Smooth muscle cell (in vitro differentiated cells): ENCODE measurements around the gene LAMB4. TPM values are rescaled to one million over a fixed set of nuclear protein-coding genes. Genes with fewer than 3 reads are reported as not detected.
A peak's percentile ranks its signal among the peaks of the same experiment; 100 is the strongest.

Experiments
- DNase-seq: peaks from one replicate; lab custom pipeline; 2025; ENCODE audit not compliant: unreplicated experiment; lab: John Stamatoyannopoulos, UW
- H2AFZ ChIP-seq: fragments of 200-600 bp; sonication (generic); 2 replicates; pipeline ENCODE4 v1.6.0; 2016; ENCODE audit warnings: antibody characterized with exemption, low read depth, mild to moderate bottlenecking
- H3F3A ChIP-seq: fragments of 200-600 bp; sonication (generic); 2 replicates; pipeline ENCODE4 v1.6.0; 2017; ENCODE audit warnings: antibody characterized with exemption, low read depth
- H3K27ac ChIP-seq: fragments of 200-600 bp; sonication (generic); 2 replicates; pipeline ENCODE4 v1.5.1; 2016; ENCODE audit warnings: low read depth, mild to moderate bottlenecking
- H3K27me3 ChIP-seq: fragments of 200-600 bp; sonication (generic); 2 replicates; pipeline ENCODE4 v1.6.1; 2016; ENCODE audit warnings: low read depth, mild to moderate bottlenecking
- H3K36me3 ChIP-seq: fragments of 200-600 bp; sonication (generic); 2 replicates; pipeline ENCODE4 v1.5.1; 2016; ENCODE audit warnings: low read depth
- H3K4me1 ChIP-seq: fragments of 200-600 bp; sonication (generic); 2 replicates; pipeline ENCODE4 v1.5.1; 2016; ENCODE audit warnings: low read depth
- H3K4me2 ChIP-seq: fragments of 200-600 bp; sonication (generic); 2 replicates; pipeline ENCODE4 v1.6.0; 2016; ENCODE audit warnings: mild to moderate bottlenecking
- H3K4me3 ChIP-seq: fragments of 200-600 bp; sonication (generic); 2 replicates; pipeline ENCODE4 v1.5.1; 2016; ENCODE audit warnings: mild to moderate bottlenecking
- H3K79me2 ChIP-seq: fragments of 200-600 bp; sonication (generic); 2 replicates; pipeline ENCODE4 v1.6.0; 2016; ENCODE audit warnings: low read depth, mild to moderate bottlenecking
- H3K9ac ChIP-seq: fragments of 200-600 bp; sonication (generic); 2 replicates; pipeline ENCODE4 v1.6.0; 2016; ENCODE audit warnings: low read depth
- H3K9me3 ChIP-seq: fragments of 200-600 bp; sonication (generic); replicated peaks from 2 replicates; pipeline ENCODE4 v1.5.1; 2016; ENCODE audit warnings: low read depth
- H4K20me1 ChIP-seq: fragments of 200-600 bp; sonication (generic); 2 replicates; pipeline ENCODE4 v1.6.0; 2016; ENCODE audit warnings: low read depth
- WGBS: methylation state at CpG from one replicate; pipeline ENCODE4 v1.1.7; 2016; ENCODE audit warnings: low lambda C conversion rate; 5-methylcytosine and 5-hydroxymethylcytosine counted together
- polyA plus RNA-seq: library from polyadenylated mRNA; unstranded; fragments of >200 nt; fragmentation: Nextera tagmentation; extraction: Ambion mirVana; gene quantifications from 2 replicates; pipeline ENCODE4 v1.2.1, GENCODE V29; 2016
- total RNA-seq: library from RNA; depleted of rRNA; stranded (reverse); fragments of >200 nt; gene quantifications from 2 replicates; pipeline ENCODE4 v1.2.3, GENCODE V29; 2014
- TF ChIP-seq, protein P1 (sequence below): fragments of 200-600 bp; sonication (generic); IDR thresholded peaks from 2 replicates; pipeline ENCODE4 v1.5.1; 2017; ENCODE audit warnings: borderline replicate concordance, mild to moderate bottlenecking, antibody characterized with exemption; ENCODE audit not compliant: insufficient read depth, poor library complexity, severe bottlenecking

The LAMB4 gene
- total and polyA plus RNA-seq, 2 experiments from 2014 or later = 0.06 to 0.67 TPM

- Histone ChIP-seq H3K27ac (peak overlapping the region; percentile 92), H3F3A (peaks cover 63% of the 10 kb centered on the region), H3K36me3 (peaks cover 4% of the 10 kb centered on the region), H3K9me3 (no peaks in the 10 kb centered on the region), H2AFZ (no peak overlapping the region), H3K4me2 (peak overlapping the region; percentile 67), H4K20me1 (peaks cover 37% of the 10 kb centered on the region), H3K9ac (no peak overlapping the region), H3K4me1 (peaks cover 55% of the 10 kb centered on the region), H3K4me3 (peak overlapping the region; percentile 4), H3K27me3 (no peaks in the 10 kb centered on the region), H3K79me2 (peaks cover 38% of the 10 kb centered on the region)
- TF ChIP-seq, protein P1, sequence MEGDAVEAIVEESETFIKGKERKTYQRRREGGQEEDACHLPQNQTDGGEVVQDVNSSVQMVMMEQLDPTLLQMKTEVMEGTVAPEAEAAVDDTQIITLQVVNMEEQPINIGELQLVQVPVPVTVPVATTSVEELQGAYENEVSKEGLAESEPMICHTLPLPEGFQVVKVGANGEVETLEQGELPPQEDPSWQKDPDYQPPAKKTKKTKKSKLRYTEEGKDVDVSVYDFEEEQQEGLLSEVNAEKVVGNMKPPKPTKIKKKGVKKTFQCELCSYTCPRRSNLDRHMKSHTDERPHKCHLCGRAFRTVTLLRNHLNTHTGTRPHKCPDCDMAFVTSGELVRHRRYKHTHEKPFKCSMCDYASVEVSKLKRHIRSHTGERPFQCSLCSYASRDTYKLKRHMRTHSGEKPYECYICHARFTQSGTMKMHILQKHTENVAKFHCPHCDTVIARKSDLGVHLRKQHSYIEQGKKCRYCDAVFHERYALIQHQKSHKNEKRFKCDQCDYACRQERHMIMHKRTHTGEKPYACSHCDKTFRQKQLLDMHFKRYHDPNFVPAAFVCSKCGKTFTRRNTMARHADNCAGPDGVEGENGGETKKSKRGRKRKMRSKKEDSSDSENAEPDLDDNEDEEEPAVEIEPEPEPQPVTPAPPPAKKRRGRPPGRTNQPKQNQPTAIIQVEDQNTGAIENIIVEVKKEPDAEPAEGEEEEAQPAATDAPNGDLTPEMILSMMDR = no peak
- WGBS = 56% methylated on average over 2 of the region's 2 CpGs
- no peak for DNase-seq
Measured at GRCh38 chr7:107994421-107995030, 135.6 kb downstream of the LAMB4 start.

DNA sequence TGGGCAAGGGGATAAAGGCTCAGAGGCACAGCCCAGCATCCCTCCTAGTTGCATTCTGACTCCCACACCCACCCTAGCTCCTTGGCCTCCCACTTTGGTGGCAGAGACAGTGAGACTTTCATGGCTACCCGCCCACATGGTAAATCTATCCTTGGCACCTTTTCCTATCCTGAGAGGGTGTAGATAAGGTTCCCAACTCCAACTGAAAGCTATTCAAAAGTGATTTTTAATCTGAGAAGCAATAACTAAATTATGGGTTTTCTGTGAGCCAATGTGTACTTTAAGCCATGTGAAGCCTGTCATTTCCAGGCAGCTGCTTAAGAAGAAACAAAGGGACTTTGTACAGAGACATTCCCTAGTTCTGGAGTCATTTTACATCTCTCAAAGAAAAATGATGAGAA is 136.3 kb downstream of the LAMB4 start:
- peak overlapping the region; percentile 92 for H3K27ac ChIP-seq
- H3K9ac ChIP-seq = no peak overlapping the region
- no peak for DNase-seq
- no peaks in the 10 kb centered on the region for H3K9me3 ChIP-seq
- H3K79me2 ChIP-seq = peaks cover 38% of the 10 kb centered on the region
- H4K20me1 ChIP-seq = peaks cover 43% of the 10 kb centered on the region
- no peaks in the 10 kb centered on the region for H3K27me3 ChIP-seq
- H3F3A ChIP-seq = peaks cover 58% of the 10 kb centered on the region
- H3K4me3 ChIP-seq = no peak overlapping the region
- peaks cover 4% of the 10 kb centered on the region for H3K36me3 ChIP-seq
- H2AFZ ChIP-seq = no peak overlapping the region
- peak overlapping the region; percentile 67 for H3K4me2 ChIP-seq
- peaks cover 49% of the 10 kb centered on the region for H3K4me1 ChIP-seq
- WGBS = 71% methylated on average over 1 of the region's 1 CpG
- TF ChIP-seq, protein P1 = no peak

- Histone ChIP-seq H3K27me3 (no peaks in the 10 kb centered on the region), H3F3A (peaks cover 29% of the 10 kb centered on the region), H4K20me1 (peaks cover 76% of the 10 kb centered on the region), H3K9ac (no peak overlapping the region), H3K9me3 (no peaks in the 10 kb centered on the region), H2AFZ (no peak overlapping the region), H3K79me2 (peaks cover 66% of the 10 kb centered on the region), H3K36me3 (peaks cover 29% of the 10 kb centered on the region), H3K4me2 (no peak overlapping the region), H3K4me1 (peaks cover 12% of the 10 kb centered on the region), H3K4me3 (no peak overlapping the region), H3K27ac (peak overlapping the region; percentile 2)
- WGBS = 74% methylated on average over 9 of the region's 9 CpGs
- TF ChIP-seq, protein P1 = no peak
- no peak for DNase-seq
Measured at GRCh38 chr7:107989618-107990373, 140.4 kb downstream of the LAMB4 start.
